ENCODE data around the gene TTYH1. TPM values are rescaled to one million over a fixed set of nuclear protein-coding genes. Genes with fewer than 3 reads are reported as not detected.

Gene TTYH1
- total and polyA plus RNA-seq, 2 of the 4 experiments (the other 2 are of a cell fraction): not detected

DNA sequence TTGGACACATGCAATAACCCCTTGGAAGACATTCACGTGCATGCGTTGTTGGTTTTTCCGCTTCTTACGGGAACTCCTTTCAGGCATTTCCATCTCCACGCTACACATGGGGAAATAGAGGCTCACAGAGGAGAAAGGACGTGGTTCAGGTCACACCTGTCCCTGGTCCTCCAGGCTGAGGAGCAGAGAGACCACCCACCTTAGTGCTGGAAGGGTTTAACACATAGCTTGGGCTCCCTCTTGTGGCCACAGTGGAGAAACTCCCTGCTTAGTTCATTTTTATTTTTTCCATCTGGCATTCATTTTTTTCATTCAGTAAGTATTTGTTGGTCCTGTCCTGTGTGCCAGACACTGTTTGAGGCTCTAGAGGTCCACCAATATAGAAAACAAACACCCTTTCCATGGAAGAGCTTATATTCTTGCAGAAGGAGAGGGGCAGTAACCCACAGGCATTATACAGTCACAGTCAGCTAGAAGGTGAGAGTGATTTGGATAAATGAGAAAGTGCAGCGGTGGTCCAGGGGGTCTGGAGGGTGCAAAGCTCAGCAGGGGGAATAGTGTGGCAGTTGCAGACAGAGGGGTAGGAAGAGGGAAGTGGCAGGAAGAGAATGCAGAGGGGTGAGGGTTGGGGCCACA, 24.2 kb upstream of the TTYH1 start:
- ATAC-seq (ENCODE audit: low read depth): peak; percentile 68
- Histone ChIP-seq H2BK15ac (ENCODE audit: low read depth, low read length) (no peak overlapping the region), H3K4me3 (ENCODE audit: insufficient read depth, low read depth, low read length) (no peak overlapping the region), H3K27me3 (ENCODE audit: control insufficient read depth, insufficient read depth, low read length) (no peaks in the 10 kb centered on the region; the same call in 1 of the 2 replicates), H4K5ac (ENCODE audit: low read depth, low read length) (no peak overlapping the region), H3K79me1 (ENCODE audit: low read depth in 1 of 2, low read length in 2 of 2) (no peaks in the 10 kb centered on the region), H3K4me1 (ENCODE audit: control insufficient read depth, insufficient read depth, low read length) (no peaks in the 10 kb centered on the region), H2AK9ac (replicated peaks; ENCODE audit: low read depth, low read length, poor library complexity) (no peak overlapping the region), H3K4ac (ENCODE audit: low read depth, low read length) (no peak overlapping the region), H4K8ac (ENCODE audit: low read depth in 2 of 2, low read length in 2 of 2) (no peak overlapping the region), H3K36me3 (ENCODE audit: control insufficient read depth, insufficient read depth, low read length) (no peaks in the 10 kb centered on the region), H4K20me1 (ENCODE audit: insufficient read depth, low read length) (no peaks in the 10 kb centered on the region), H2BK120ac (ENCODE audit: low read depth, low read length) (no peak overlapping the region), H3K14ac (replicated peaks; ENCODE audit: low read depth, low read length) (no peak overlapping the region), H3K9ac (ENCODE audit: low read depth, low read length) (no peak overlapping the region), H2AK5ac (ENCODE audit: low read depth, low read length) (no peak overlapping the region), H3K4me2 (ENCODE audit: low read depth, low read length) (no peak overlapping the region), H3K9me3 (ENCODE audit: control insufficient read depth, insufficient read depth, low read length) (no peaks in the 10 kb centered on the region), H4K91ac (ENCODE audit: insufficient read depth, low read depth, low read length) (no peak overlapping the region), H2AFZ (replicated peaks; ENCODE audit: low read length, poor library complexity) (no peak overlapping the region), H3K9me1 (ENCODE audit: insufficient read depth, low read length) (no peaks in the 10 kb centered on the region), H3K27ac (ENCODE audit: insufficient read depth, low read length) (no peak overlapping the region), H2BK5ac (ENCODE audit: low read depth, low read length, poor library complexity, severe bottlenecking) (no peak overlapping the region), H2BK20ac (ENCODE audit: low read depth, low read length) (no peak overlapping the region), H3K18ac (ENCODE audit: low read depth, low read length) (no peak overlapping the region), H3K56ac (ENCODE audit: extremely low read depth, insufficient read depth, low read length) (no peak overlapping the region), H3K23ac (ENCODE audit: low read depth, low read length) (no peak overlapping the region)
- ChIA-PET CTCF (interaction anchor here (0.5 to 1.5 kb wide), 5 partner anchors 8 to 47 kb away, joined by 3 to 7 read pairs (median 4); no protein-coding TSS in a partner anchor), POLR2A (ENCODE audit: unreplicated experiment) (no interaction called here)
- WGBS, 2 experiments (ENCODE audit: extremely low coverage in 2 of 2, insufficient read length in 1 of 2): no CpG with 5 or more reads among the region's 7 CpGs
- intact Hi-C loops (cut with micrococcal nuclease) (loop anchor here (1.0 kb wide), 1 partner anchor 66 kb away; no protein-coding TSS in a partner anchor), in situ Hi-C loops (cut with MboI; ENCODE audit: low sequenced_read_pairs) (no loop called here), dilution Hi-C loops (cut with HindIII; ENCODE audit: low sequenced_read_pairs, unreplicated experiment) (no loop called here)
- BruUV-seq (replicated peaks): no TSS peak
- TF ChIP-seq BHLHE40 (IDR thresholded peaks at IDR 0.05; ENCODE audit: low read depth, low read length) (no peak), RAD21 (IDR thresholded peaks at IDR 0.05; ENCODE audit: low read length) (peak; percentile 52), CTCF (conservative IDR thresholded peaks at IDR 0.05; ENCODE audit: low read depth, low read length) (peak; percentile 63)
- DNase-seq: peak; percentile 60

All from IMR-90 (cell line).